NB4 (cell line): ENCODE measurements around the gene SCN8A.

Experiments used
- MYC ChIP-seq: IDR thresholded peaks from 2 replicates; pipeline ENCODE4 v1.6.1; 2011; ENCODE audit warnings: low read depth, low read length
- POLR2A ChIP-seq: IDR thresholded peaks from 2 replicates; pipeline ENCODE4 v1.6.1; 2011; ENCODE audit warnings: mild to moderate bottlenecking; ENCODE audit not compliant: insufficient read length; ENCODE audit errors: extremely low read depth
- TF ChIP-seq, protein P1 (sequence below): IDR thresholded peaks from 2 replicates; pipeline ENCODE4 v1.6.1; 2011; ENCODE audit warnings: low read depth, low read length

- TF ChIP-seq MYC (no peak), POLR2A (no peak)
- TF ChIP-seq, protein P1, sequence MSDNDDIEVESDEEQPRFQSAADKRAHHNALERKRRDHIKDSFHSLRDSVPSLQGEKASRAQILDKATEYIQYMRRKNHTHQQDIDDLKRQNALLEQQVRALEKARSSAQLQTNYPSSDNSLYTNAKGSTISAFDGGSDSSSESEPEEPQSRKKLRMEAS: no peak
Measured at GRCh38 chr12:51771008-51771407, 180.0 kb downstream of the SCN8A start.
